ENCODE measurements around the gene SNX13.

The SNX13 gene

GRCh38 chr7:17940302-17940883 lies at the start of gene SNX13:
TSS of gene SNX13 (minus strand) at chr7:17940494. CDS start at chr7:17940295, 199 bp downstream.
- DNase-seq (ENCODE audit: low spot score), result peak; percentile 94

- DNase-seq (ENCODE audit: low spot score), result no peak
These were observed 49.3 kb upstream of the SNX13 start for GRCh38 chr7:17989546-17989945.

- no peak for DNase-seq (ENCODE audit: low spot score)
These were observed 48.6 kb upstream of the SNX13 start for GRCh38 chr7:17988858-17989257.

- no peak for DNase-seq (ENCODE audit: low spot score)
These were observed 47.8 kb upstream of the SNX13 start for GRCh38 chr7:17988141-17988540.

- no peak for DNase-seq (ENCODE audit: low spot score)
These were observed 46.6 kb upstream of the SNX13 start for GRCh38 chr7:17986851-17987250.

- DNase-seq (ENCODE audit: low spot score), result no peak
These were observed 45.4 kb upstream of the SNX13 start for GRCh38 chr7:17985473-17986239.

- no peak for DNase-seq (ENCODE audit: low spot score)
These were observed 44.0 kb upstream of the SNX13 start for GRCh38 chr7:17984288-17984687.

- DNase-seq (ENCODE audit: low spot score), result no peak
These were observed 43.1 kb upstream of the SNX13 start for GRCh38 chr7:17983221-17984062.

GRCh38 chr7:17976952-17977351 lies 36.7 kb upstream of the SNX13 start:
- DNase-seq (ENCODE audit: low spot score), result no peak

GRCh38 chr7:17971411-17971810 lies 31.1 kb upstream of the SNX13 start:
- no peak for DNase-seq (ENCODE audit: low spot score)

GRCh38 chr7:17968791-17969715 lies 28.8 kb upstream of the SNX13 start:
- DNase-seq (ENCODE audit: low spot score), result no peak

GRCh38 chr7:17966706-17967105 lies 26.4 kb upstream of the SNX13 start:
- no peak for DNase-seq (ENCODE audit: low spot score)

GRCh38 chr7:17965603-17966002 lies 25.3 kb upstream of the SNX13 start:
- DNase-seq (ENCODE audit: low spot score), result no peak

GRCh38 chr7:17963281-17963680 lies 23.0 kb upstream of the SNX13 start:
- no peak for DNase-seq (ENCODE audit: low spot score)

GRCh38 chr7:17962652-17963051 lies 22.4 kb upstream of the SNX13 start:
- DNase-seq (ENCODE audit: low spot score), result no peak

- DNase-seq (ENCODE audit: low spot score), result no peak
These were observed 17.6 kb upstream of the SNX13 start for GRCh38 chr7:17957871-17958270.

- DNase-seq (ENCODE audit: low spot score), result no peak
These were observed 12.1 kb upstream of the SNX13 start for GRCh38 chr7:17952387-17952786.

GRCh38 chr7:17951742-17952254 lies 11.5 kb upstream of the SNX13 start:
- DNase-seq (ENCODE audit: low spot score), result no peak

GRCh38 chr7:17948526-17949238 lies 8.4 kb upstream of the SNX13 start:
- no peak for DNase-seq (ENCODE audit: low spot score)

- no peak for DNase-seq (ENCODE audit: low spot score)
These were observed 7.3 kb upstream of the SNX13 start for GRCh38 chr7:17947620-17948019.

- DNase-seq (ENCODE audit: low spot score), result no peak
These were observed 6.3 kb upstream of the SNX13 start for GRCh38 chr7:17946591-17946990.

All from left forelimb (tissue), 1 donor.